Measurements from ENCODE around the gene STARD13.

DNA sequence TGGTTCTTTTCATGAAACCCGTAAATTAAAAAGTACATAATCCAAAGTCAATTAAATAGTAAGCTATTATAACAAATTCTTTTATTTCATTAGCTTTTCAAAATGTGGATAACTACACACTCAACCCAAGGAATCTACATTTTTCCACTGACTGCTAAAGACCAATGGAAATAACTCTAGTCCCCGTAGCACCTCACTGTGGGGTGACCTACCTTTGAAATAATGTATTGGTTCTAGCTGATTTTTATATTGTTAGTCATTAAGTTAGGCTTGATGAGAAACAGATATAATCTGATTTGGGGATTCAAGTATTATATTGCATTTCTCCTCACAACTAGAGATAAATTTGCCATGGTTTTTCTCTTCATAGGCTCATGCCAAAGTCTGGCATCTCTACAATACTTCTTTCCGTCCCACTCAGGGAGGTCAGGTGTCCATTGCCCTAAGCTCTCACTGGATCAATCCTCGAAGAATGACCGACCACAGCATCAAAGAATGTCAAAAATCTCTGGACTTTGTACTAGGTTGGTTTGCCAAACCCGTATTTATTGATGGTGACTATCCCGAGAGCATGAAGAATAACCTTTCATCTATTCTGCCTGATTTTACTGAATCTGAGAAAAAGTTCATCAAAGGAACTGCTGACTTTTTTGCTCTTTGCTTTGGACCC is 232.0 kb downstream of the STARD13 start:
- no peak for TF ChIP-seq TAF1 (conservative IDR thresholded peaks at IDR 0.05)
- TF ChIP-seq, protein P1, sequence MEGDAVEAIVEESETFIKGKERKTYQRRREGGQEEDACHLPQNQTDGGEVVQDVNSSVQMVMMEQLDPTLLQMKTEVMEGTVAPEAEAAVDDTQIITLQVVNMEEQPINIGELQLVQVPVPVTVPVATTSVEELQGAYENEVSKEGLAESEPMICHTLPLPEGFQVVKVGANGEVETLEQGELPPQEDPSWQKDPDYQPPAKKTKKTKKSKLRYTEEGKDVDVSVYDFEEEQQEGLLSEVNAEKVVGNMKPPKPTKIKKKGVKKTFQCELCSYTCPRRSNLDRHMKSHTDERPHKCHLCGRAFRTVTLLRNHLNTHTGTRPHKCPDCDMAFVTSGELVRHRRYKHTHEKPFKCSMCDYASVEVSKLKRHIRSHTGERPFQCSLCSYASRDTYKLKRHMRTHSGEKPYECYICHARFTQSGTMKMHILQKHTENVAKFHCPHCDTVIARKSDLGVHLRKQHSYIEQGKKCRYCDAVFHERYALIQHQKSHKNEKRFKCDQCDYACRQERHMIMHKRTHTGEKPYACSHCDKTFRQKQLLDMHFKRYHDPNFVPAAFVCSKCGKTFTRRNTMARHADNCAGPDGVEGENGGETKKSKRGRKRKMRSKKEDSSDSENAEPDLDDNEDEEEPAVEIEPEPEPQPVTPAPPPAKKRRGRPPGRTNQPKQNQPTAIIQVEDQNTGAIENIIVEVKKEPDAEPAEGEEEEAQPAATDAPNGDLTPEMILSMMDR (IDR thresholded peaks at IDR 0.05; ENCODE audit: low read depth, low read length, missing input control): no peak
- no peak for TF ChIP-seq JUND (IDR thresholded peaks at IDR 0.05)
- no peak for TF ChIP-seq SP1 (IDR thresholded peaks at IDR 0.05)
- TF ChIP-seq EGR1 (IDR thresholded peaks at IDR 0.05; ENCODE audit: low read depth in 2 of 2): no peak
- no peak for TF ChIP-seq RAD21 (IDR thresholded peaks at IDR 0.05)
- no peak for TF ChIP-seq FOXA1 (IDR thresholded peaks at IDR 0.05)
- TF ChIP-seq, protein P2, sequence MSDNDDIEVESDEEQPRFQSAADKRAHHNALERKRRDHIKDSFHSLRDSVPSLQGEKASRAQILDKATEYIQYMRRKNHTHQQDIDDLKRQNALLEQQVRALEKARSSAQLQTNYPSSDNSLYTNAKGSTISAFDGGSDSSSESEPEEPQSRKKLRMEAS (IDR thresholded peaks at IDR 0.05): no peak
- TF ChIP-seq, protein P3, sequence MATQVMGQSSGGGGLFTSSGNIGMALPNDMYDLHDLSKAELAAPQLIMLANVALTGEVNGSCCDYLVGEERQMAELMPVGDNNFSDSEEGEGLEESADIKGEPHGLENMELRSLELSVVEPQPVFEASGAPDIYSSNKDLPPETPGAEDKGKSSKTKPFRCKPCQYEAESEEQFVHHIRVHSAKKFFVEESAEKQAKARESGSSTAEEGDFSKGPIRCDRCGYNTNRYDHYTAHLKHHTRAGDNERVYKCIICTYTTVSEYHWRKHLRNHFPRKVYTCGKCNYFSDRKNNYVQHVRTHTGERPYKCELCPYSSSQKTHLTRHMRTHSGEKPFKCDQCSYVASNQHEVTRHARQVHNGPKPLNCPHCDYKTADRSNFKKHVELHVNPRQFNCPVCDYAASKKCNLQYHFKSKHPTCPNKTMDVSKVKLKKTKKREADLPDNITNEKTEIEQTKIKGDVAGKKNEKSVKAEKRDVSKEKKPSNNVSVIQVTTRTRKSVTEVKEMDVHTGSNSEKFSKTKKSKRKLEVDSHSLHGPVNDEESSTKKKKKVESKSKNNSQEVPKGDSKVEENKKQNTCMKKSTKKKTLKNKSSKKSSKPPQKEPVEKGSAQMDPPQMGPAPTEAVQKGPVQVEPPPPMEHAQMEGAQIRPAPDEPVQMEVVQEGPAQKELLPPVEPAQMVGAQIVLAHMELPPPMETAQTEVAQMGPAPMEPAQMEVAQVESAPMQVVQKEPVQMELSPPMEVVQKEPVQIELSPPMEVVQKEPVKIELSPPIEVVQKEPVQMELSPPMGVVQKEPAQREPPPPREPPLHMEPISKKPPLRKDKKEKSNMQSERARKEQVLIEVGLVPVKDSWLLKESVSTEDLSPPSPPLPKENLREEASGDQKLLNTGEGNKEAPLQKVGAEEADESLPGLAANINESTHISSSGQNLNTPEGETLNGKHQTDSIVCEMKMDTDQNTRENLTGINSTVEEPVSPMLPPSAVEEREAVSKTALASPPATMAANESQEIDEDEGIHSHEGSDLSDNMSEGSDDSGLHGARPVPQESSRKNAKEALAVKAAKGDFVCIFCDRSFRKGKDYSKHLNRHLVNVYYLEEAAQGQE (IDR thresholded peaks at IDR 0.05): no peak
- TF ChIP-seq HNF4A (conservative IDR thresholded peaks at IDR 0.05): peak; percentile 44 to 65
- TF ChIP-seq YY1 (IDR thresholded peaks at IDR 0.05): no peak
- TF ChIP-seq FOXA2 (IDR thresholded peaks at IDR 0.05): no peak
- TF ChIP-seq, protein P4, sequence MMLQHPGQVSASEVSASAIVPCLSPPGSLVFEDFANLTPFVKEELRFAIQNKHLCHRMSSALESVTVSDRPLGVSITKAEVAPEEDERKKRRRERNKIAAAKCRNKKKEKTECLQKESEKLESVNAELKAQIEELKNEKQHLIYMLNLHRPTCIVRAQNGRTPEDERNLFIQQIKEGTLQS (IDR thresholded peaks at IDR 0.05): no peak

All from liver (tissue), 3 donors.